OCI-LY3 (cell line): ENCODE measurements around the gene IMMT.
"Not testable (repeated sequence)": the region's sequence is repeated elsewhere in the genome, so short reads cannot be mapped to it uniquely, and the experiment has no call there.

Experiments
- H2AFZ ChIP-seq: fragments of 200-600, 300-600 bp; shearing (Covaris generic); 2 replicates; pipeline ENCODE4 v1.6.0; 2014; ENCODE audit warnings: antibody characterized with exemption, low read depth, low read length
- H3K27ac ChIP-seq: fragments of 200-600, 300-600 bp; sonication (generic); 2 replicates; pipeline ENCODE4 v1.5.1; 2014; ENCODE audit warnings: mild to moderate bottlenecking, low read length, moderate library complexity, mixed read lengths
- H3K27me3 ChIP-seq: fragments of 200-600, 300-600 bp; sonication (generic); 2 replicates; pipeline ENCODE4 v1.6.1; 2014; ENCODE audit warnings: low read depth, low read length, mixed read lengths
- H3K36me3 ChIP-seq: fragments of 200-600, 300-600 bp; sonication (generic); replicated peaks from 2 replicates; pipeline ENCODE3; 2014; ENCODE audit warnings: low read depth, low read length, mixed read lengths
- H3K4me1 ChIP-seq: fragments of 300-600, 200-600 bp; sonication (generic); 2 replicates; pipeline ENCODE4 v1.6.1; 2014; ENCODE audit warnings: low read length, mixed read lengths
- H3K4me2 ChIP-seq: fragments of 200-600, 300-600 bp; sonication (generic); 2 replicates; pipeline ENCODE4 v1.6.1; 2014; ENCODE audit warnings: low read length, mixed read lengths
- H3K4me3 ChIP-seq: fragments of 300-600, 200-600 bp; sonication (generic); 2 replicates; pipeline ENCODE4 v1.5.1; 2014; ENCODE audit warnings: antibody characterized with exemption, mild to moderate bottlenecking, low read length, moderate library complexity
- H3K79me2 ChIP-seq: fragments of 300-600, 200-600 bp; shearing (Covaris generic); 2 replicates; pipeline ENCODE4 v1.6.1; 2014; ENCODE audit warnings: mild to moderate bottlenecking, low read length, mixed read lengths
- H3K9ac ChIP-seq: fragments of 300-600, 200-600 bp; shearing (Covaris generic); 2 replicates; pipeline ENCODE4 v1.6.0; 2014; ENCODE audit warnings: mild to moderate bottlenecking, low read length, moderate library complexity
- H3K9me3 ChIP-seq: fragments of 200-600, 300-600 bp; shearing (Covaris generic); 2 replicates; pipeline ENCODE4 v1.6.1; 2014; ENCODE audit warnings: low read length, mixed read lengths; ENCODE audit not compliant: insufficient read depth
- H4K20me1 ChIP-seq: fragments of 200-600, 300-600 bp; sonication (generic); 2 replicates; pipeline ENCODE4 v1.6.1; 2016; ENCODE audit warnings: low read length, mixed read lengths; ENCODE audit not compliant: insufficient read depth
- EZH2phosphoT487 ChIP-seq: fragments of 200-600 bp; shearing (Covaris generic); IDR thresholded peaks from 2 replicates; pipeline ENCODE4 v1.6.1; 2018; ENCODE audit warnings: antibody characterized with exemption, mixed run types, low read depth
- TF ChIP-seq, protein P1 (sequence below): fragments of 200-600, 300-600 bp; sonication (generic); IDR thresholded peaks from 2 replicates; pipeline ENCODE4 v1.5.1; 2014; ENCODE audit warnings: antibody characterized with exemption, low read length, low read depth

IMMT gene

DNA sequence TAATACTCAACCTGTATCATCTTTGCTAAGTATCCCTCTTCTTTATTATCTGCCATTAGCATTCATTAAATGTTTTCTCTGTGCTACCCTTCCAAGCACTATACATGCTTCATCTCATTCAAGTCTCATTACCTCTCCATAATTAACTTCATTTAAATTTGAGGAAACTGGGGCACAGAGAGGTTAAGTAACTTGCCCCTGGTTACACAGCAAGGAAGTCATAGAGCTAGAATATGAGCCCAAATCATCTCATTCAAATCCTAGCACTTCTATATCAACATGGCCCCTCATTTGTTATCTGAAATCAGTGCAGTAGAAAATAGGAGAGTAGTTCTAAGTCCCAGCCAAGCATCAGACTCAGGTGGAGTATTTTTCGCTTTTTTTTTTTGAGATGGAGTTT, 8.4 kb upstream of the IMMT start:
- H3K27ac ChIP-seq = no peak overlapping the region
- no peak overlapping the region for H3K4me2 ChIP-seq
- H3K4me1 ChIP-seq = peaks cover 9% of the 10 kb centered on the region
- peaks cover 48% of the 10 kb centered on the region for H3K79me2 ChIP-seq
- TF ChIP-seq, protein P1, sequence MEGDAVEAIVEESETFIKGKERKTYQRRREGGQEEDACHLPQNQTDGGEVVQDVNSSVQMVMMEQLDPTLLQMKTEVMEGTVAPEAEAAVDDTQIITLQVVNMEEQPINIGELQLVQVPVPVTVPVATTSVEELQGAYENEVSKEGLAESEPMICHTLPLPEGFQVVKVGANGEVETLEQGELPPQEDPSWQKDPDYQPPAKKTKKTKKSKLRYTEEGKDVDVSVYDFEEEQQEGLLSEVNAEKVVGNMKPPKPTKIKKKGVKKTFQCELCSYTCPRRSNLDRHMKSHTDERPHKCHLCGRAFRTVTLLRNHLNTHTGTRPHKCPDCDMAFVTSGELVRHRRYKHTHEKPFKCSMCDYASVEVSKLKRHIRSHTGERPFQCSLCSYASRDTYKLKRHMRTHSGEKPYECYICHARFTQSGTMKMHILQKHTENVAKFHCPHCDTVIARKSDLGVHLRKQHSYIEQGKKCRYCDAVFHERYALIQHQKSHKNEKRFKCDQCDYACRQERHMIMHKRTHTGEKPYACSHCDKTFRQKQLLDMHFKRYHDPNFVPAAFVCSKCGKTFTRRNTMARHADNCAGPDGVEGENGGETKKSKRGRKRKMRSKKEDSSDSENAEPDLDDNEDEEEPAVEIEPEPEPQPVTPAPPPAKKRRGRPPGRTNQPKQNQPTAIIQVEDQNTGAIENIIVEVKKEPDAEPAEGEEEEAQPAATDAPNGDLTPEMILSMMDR = no peak
- no peak for TF ChIP-seq EZH2phosphoT487
- no peaks in the 10 kb centered on the region for H3K9me3 ChIP-seq
- H2AFZ ChIP-seq = no peak overlapping the region
- no peak overlapping the region for H3K9ac ChIP-seq
- H3K27me3 ChIP-seq = no peaks in the 10 kb centered on the region
- peaks cover 11% of the 10 kb centered on the region for H3K36me3 ChIP-seq
- no peaks in the 10 kb centered on the region for H4K20me1 ChIP-seq
- H3K4me3 ChIP-seq = no peak overlapping the region

DNA sequence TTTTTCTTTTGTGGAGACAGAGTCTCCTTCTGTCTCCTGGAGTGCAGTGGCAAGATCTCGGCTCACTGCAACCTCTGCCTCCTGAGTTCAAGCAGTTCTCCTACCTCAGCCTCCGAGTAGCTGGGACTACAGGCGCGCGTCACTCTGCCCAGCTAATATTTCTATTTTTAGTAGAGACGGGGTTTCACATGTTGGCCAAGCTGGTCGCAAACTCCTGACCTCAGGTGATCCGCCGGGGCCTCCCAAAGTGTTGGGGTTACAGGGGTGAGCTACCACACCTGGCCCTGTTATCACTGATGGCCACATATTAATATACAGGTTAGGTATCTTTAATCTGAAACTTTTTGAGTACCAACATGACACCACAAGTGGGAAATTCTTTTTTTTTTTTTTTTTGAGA, 7.4 kb upstream of the IMMT start:
- Histone ChIP-seq H2AFZ (no peak overlapping the region), H3K27ac (no peak overlapping the region), H4K20me1 (no peaks in the 10 kb centered on the region), H3K9ac (no peak overlapping the region), H3K36me3 (peaks cover 6% of the 10 kb centered on the region), H3K4me2 (no peak overlapping the region), H3K4me1 (peaks cover 9% of the 10 kb centered on the region), H3K27me3 (no peaks in the 10 kb centered on the region), H3K9me3 (no peaks in the 10 kb centered on the region), H3K79me2 (peaks cover 48% of the 10 kb centered on the region), H3K4me3 (no peak overlapping the region)
- no peak for TF ChIP-seq EZH2phosphoT487
- TF ChIP-seq, protein P1 = no peak

DNA sequence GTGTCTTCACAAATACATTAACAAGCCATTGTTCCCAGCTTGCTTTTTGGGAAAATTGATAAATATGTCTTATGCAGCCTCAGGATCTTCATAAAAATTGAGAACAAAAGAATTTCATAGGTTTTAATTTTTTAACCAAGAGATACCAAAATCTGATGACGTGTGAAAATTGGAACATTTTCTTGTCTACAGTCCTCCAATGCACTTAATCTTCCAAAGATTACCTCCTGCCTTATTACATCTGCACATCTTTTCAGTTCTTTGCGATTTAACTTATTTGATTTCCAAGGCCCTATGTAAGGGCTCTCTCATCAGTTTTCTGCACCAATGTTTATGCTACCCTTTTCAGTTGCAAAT, 7.1 kb upstream of the IMMT start:
- no peak overlapping the region for H3K9ac ChIP-seq
- peaks cover 48% of the 10 kb centered on the region for H3K79me2 ChIP-seq
- TF ChIP-seq, protein P1 = no peak
- TF ChIP-seq EZH2phosphoT487 = no peak
- H3K36me3 ChIP-seq = peaks cover 6% of the 10 kb centered on the region
- H3K4me3 ChIP-seq = no peak overlapping the region
- H3K4me1 ChIP-seq = peaks cover 9% of the 10 kb centered on the region
- no peak overlapping the region for H3K4me2 ChIP-seq
- H4K20me1 ChIP-seq = no peaks in the 10 kb centered on the region
- no peak overlapping the region for H2AFZ ChIP-seq
- H3K9me3 ChIP-seq = no peaks in the 10 kb centered on the region
- no peaks in the 10 kb centered on the region for H3K27me3 ChIP-seq
- H3K27ac ChIP-seq = no peak overlapping the region

DNA sequence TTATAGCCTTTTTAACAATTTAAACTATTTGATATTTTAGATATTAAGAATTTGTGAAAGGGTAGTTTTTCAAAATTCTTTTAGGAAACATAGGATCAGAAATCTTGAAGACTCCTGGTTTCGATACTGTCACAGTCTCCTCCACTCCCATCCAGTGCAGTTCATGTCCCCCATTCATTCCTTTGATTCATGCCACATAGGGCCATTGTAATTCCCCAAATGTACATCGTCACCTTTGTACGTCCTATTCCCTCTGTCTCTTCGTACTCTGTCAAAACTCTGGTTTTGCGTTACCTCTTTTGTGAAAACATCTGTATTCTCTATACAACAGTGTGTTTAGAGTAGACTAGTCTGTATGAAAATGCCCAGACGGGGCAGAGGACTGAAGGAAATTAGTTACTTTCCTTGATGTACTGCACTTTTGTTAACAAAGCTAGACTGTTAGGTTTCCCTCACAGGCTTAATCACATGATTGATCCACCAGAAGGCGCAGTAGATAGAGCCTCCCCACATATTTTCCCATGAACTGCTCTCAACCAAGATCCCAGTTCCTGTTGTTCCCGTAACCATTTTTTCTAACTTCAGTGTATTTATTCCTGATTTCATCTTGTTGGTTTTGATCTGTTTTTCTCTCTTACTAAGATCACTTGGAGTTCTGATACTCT, 6.5 kb upstream of the IMMT start:
- Histone ChIP-seq H3K79me2 (peaks cover 48% of the 10 kb centered on the region), H3K27me3 (no peaks in the 10 kb centered on the region), H3K9me3 (no peaks in the 10 kb centered on the region), H3K9ac (no peak overlapping the region), H2AFZ (no peak overlapping the region), H3K27ac (no peak overlapping the region), H3K4me1 (peaks cover 9% of the 10 kb centered on the region), H4K20me1 (no peaks in the 10 kb centered on the region), H3K4me2 (no peak overlapping the region), H3K4me3 (no peak overlapping the region), H3K36me3 (peaks cover 6% of the 10 kb centered on the region)
- no peak for TF ChIP-seq EZH2phosphoT487
- TF ChIP-seq, protein P1 = no peak

DNA sequence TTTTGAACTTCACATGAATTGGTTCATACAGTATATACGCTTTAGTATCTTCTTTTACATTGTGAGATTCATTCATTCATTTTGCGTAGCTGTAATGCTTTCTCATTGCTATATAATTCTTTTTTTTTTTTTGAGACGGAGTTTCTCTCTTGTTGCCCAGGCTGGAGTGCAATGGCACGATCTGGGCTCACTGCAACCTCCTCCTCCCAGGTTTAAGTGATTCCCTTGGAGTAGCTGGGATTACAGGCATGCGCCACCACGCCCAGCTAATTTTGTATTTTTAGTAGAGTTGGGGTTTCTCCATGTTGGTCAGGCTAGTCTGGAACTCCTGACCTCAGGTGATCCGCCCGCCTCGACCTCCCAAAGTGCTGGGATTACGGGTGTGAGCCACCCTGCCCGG, 5.3 kb upstream of the IMMT start:
- not testable (repeated sequence) for H3K9me3 ChIP-seq, H2AFZ ChIP-seq, H3K27ac ChIP-seq, H3K36me3 ChIP-seq, H3K4me1 ChIP-seq, H3K27me3 ChIP-seq, H4K20me1 ChIP-seq
- Histone ChIP-seq H3K4me3 (peak overlapping the region; percentile 92), H3K4me2 (peak overlapping the region; percentile 75), H3K79me2 (peaks cover 54% of the 10 kb centered on the region), H3K9ac (0 out of 2 replicates have a peak overlapping the region, but pooled peaks have one; percentile 80)
